Measurements from ENCODE around the gene PODN. TPM values are rescaled to one million over a fixed set of nuclear protein-coding genes. Genes with fewer than 3 reads are reported as not detected.

The PODN gene
- total RNA-seq, 6 donors from 2014 or later = 15.2 to 87.1 (median 53.1) TPM

DNA sequence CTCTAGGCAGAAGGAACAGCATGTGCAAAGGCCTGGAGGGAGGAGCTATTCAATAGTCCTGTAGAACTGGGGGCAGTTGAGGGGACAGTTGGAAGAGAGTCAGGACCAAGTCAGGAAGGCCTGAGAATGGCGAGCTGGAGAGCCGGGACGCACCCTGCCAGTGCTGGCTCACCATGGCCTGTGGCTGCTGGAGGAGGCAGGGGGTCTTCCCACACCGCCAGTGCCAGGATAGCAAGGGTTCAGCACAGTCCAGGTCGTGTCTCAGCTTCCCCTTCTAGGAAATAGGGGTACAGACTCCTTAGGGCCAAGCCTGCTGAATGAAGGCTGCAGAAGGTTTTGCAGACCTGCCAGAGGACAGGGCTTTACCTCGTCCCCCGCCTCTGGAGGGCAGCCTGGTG, 7.3 kb downstream of the PODN start:
- no peaks in the 10 kb centered on the region for H3K36me3 ChIP-seq
- ATAC-seq (ENCODE audit: low FRiP score in 2 of 2) = no peak
- DNase-seq = peak in 1 of 2 donors; percentile 47
- peaks cover 0 to 8% (median 2%) of the 10 kb centered on the region in 4 donors for H3K4me1 ChIP-seq
- TF ChIP-seq POLR2AphosphoS5 (IDR thresholded peaks at IDR 0.05) = no peak
- no peak for TF ChIP-seq EP300 (IDR thresholded peaks at IDR 0.05)
- TF ChIP-seq, protein P1, sequence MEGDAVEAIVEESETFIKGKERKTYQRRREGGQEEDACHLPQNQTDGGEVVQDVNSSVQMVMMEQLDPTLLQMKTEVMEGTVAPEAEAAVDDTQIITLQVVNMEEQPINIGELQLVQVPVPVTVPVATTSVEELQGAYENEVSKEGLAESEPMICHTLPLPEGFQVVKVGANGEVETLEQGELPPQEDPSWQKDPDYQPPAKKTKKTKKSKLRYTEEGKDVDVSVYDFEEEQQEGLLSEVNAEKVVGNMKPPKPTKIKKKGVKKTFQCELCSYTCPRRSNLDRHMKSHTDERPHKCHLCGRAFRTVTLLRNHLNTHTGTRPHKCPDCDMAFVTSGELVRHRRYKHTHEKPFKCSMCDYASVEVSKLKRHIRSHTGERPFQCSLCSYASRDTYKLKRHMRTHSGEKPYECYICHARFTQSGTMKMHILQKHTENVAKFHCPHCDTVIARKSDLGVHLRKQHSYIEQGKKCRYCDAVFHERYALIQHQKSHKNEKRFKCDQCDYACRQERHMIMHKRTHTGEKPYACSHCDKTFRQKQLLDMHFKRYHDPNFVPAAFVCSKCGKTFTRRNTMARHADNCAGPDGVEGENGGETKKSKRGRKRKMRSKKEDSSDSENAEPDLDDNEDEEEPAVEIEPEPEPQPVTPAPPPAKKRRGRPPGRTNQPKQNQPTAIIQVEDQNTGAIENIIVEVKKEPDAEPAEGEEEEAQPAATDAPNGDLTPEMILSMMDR (IDR thresholded peaks at IDR 0.05) = no peak
- no peak overlapping the region for H3K4me3 ChIP-seq
- no peaks in the 10 kb centered on the region for H3K27me3 ChIP-seq
- no peak overlapping the region for H3K27ac ChIP-seq
- H3K9me3 ChIP-seq = no peaks in the 10 kb centered on the region
- 83 to 96% methylated on average over 5 to 7 of the region's 7 CpGs for WGBS, 2 donors

GRCh38 chr1:53069663-53070327, 7.8 kb downstream of the PODN start:
- Histone ChIP-seq H3K36me3 (no peaks in the 10 kb centered on the region), H3K4me1 (peaks cover 0 to 8% (median 2%) of the 10 kb centered on the region in 4 donors), H3K9me3 (no peaks in the 10 kb centered on the region), H3K27ac (no peak overlapping the region), H3K27me3 (no peaks in the 10 kb centered on the region), H3K4me3 (no peak overlapping the region)
- TF ChIP-seq EP300 (IDR thresholded peaks at IDR 0.05) (no peak), POLR2AphosphoS5 (IDR thresholded peaks at IDR 0.05) (no peak), POLR2A (IDR thresholded peaks at IDR 0.05) (no peak)
- TF ChIP-seq, protein P1 (IDR thresholded peaks at IDR 0.05) = no peak
- ATAC-seq (ENCODE audit: low FRiP score in 2 of 2) (no peak), DNase-seq (peak; percentile 20 to 73)
- 95 to 98% methylated on average over 8 to 25 of the region's 31 CpGs for WGBS, 2 donors

DNA sequence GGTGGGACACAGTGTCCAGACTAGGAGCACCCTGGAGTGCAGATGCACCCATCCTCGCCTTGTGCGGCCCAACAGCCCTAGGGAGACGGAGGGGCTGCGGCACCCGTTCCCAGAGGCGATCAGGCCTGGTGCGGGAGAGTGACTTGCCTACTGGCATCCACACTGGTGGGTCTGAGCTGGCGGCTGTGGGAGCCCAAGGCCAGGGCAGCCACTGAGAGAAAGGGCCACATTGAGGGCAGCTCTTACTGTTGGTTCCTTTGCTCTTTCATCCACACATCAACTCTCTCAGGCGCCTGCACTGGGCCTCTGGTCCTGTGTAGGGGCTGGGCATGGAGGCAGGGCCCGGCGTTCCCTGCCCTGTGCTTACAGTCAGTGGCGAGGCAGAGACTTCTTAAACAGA, 8.6 kb downstream of the PODN start:
- H3K4me1 ChIP-seq = peaks cover 0 to 8% (median 2%) of the 10 kb centered on the region in 4 donors
- no peak overlapping the region for H3K4me3 ChIP-seq
- no peaks in the 10 kb centered on the region for H3K27me3 ChIP-seq
- no peaks in the 10 kb centered on the region for H3K9me3 ChIP-seq
- TF ChIP-seq, protein P1 (IDR thresholded peaks at IDR 0.05) = no peak
- TF ChIP-seq POLR2AphosphoS5 (IDR thresholded peaks at IDR 0.05) (no peak), POLR2A (IDR thresholded peaks at IDR 0.05) (no peak), EP300 (IDR thresholded peaks at IDR 0.05) (no peak)
- ATAC-seq (ENCODE audit: low FRiP score in 2 of 2) (no peak), DNase-seq (peak; percentile 15 to 64)
- no peaks in the 10 kb centered on the region for H3K36me3 ChIP-seq
- H3K27ac ChIP-seq = no peak overlapping the region
- WGBS, 2 donors = 83 to 96% methylated on average over 1 to 12 of the region's 12 CpGs

DNA sequence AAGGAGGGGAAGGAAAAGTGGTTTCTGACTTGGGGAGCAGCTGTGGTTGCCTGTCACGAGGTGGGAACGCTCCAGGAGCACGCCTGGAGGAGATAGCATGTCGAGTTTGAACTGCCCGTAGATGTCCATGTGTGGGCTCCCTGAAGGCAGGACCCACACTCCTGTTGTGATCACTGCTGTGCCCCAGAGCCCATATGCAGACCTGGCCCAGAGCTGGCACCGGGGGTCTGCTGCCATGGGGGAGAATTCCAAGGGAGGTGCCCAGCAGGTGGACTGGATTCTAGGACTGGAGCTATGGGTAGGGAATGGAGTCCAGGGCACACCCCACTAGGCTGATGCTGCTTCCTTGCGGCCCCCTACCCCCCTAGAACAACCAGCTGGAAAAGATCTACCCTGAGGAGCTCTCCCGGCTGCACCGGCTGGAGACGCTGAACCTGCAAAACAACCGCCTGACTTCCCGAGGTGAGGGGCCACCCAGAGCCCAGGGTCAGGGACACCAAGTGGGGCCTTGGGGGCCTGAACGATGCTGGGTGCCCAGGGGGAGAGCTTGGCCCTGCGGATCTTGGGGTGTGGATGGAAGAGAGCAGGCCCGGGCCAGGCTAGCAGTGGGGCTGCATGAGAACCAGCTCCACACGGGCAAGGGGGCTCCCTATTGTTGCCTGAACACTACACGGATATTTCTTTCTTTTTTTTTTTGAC, 9.3 kb downstream of the PODN start:
- DNase-seq (peak; percentile 19 to 49), ATAC-seq (ENCODE audit: low FRiP score in 2 of 2) (no peak)
- WGBS, 2 donors = 80 to 81% methylated on average over 12 to 16 of the region's 17 CpGs
- Histone ChIP-seq H3K36me3 (no peaks in the 10 kb centered on the region), H3K27me3 (no peaks in the 10 kb centered on the region), H3K9me3 (no peaks in the 10 kb centered on the region), H3K4me3 (no peak overlapping the region), H3K27ac (no peak overlapping the region), H3K4me1 (peaks cover 0 to 8% (median 2%) of the 10 kb centered on the region in 4 donors)
- TF ChIP-seq EP300 (IDR thresholded peaks at IDR 0.05) = no peak
- no peak for TF ChIP-seq POLR2AphosphoS5 (IDR thresholded peaks at IDR 0.05)
- no peak for TF ChIP-seq POLR2A (IDR thresholded peaks at IDR 0.05)
- TF ChIP-seq, protein P1 (IDR thresholded peaks at IDR 0.05) = no peak
